HG02852 (cell line): Measurements from ENCODE around the gene SOWAHD.
"Not testable (repeated sequence)": the region's sequence is repeated elsewhere in the genome, so short reads cannot be mapped to it uniquely, and the experiment has no call there.

Experiments
- ATAC-seq: cut with Tn5 transposase; IDR thresholded peaks from one replicate; pipeline ENCODE4 v1.9.1; 2021; ENCODE audit warnings: mild to moderate bottlenecking, moderate library complexity; ENCODE audit not compliant: unreplicated experiment

Gene SOWAHD

DNA sequence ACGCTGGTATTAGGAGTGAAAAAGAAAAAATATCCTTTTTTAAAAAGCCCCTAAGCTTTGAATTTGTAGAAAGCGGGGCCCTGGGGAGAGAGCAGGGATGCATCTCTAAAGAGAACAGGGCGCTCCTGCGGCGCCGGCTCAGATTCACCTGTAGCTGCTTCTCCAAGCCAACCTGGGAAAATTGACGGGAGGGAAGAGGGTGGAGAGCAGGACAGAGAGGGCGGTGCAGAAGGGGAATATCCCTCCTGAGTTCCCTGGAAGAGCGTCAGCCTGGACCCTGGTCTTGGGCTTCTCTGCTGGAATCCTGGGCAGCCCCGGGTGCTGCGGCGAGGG, 776 bp upstream of the SOWAHD start:
- no peak for ATAC-seq

DNA sequence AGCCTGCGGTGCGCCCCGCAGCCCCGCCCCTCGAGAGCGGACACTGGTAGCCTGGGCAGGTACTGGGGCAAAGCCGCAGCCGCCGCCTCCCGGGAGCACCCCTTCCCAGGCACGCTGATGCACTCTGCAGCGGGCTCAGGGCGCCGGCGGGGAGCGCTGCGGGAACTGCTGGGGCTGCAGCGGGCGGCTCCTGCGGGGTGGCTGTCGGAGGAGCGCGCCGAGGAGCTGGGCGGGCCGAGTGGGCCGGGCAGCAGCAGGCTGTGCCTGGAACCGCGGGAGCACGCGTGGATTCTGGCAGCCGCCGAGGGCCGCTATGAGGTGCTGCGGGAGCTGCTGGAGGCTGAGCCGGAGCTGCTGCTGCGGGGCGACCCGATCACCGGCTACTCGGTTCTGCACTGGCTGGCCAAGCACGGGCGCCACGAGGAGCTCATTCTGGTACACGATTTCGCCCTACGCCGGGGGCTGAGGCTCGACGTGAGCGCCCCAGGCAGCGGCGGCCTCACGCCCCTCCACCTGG, 401 bp downstream of the SOWAHD start:
- ATAC-seq: no peak

DNA sequence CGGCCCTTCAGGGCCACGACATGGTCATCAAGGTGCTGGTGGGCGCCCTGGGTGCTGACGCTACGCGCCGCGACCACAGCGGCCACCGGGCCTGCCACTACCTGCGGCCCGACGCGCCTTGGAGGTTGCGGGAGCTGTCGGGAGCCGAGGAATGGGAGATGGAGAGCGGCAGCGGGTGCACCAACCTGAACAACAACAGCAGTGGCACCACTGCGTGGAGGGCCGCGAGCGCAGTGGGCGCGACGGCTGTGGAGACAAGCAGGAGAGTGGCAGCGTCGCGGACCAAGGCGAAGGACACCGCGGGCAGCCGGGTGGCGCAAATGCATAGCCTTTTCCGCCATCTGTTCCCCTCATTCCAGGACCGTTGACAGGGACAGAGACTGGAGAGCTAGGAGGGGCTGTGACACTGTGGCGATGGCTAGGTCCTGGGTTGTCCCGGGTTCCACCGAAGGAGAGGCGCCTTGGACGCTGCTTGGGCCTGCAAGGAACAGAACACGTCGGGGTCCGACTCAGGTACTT, 919 bp downstream of the SOWAHD start:
- ATAC-seq: no peak

DNA sequence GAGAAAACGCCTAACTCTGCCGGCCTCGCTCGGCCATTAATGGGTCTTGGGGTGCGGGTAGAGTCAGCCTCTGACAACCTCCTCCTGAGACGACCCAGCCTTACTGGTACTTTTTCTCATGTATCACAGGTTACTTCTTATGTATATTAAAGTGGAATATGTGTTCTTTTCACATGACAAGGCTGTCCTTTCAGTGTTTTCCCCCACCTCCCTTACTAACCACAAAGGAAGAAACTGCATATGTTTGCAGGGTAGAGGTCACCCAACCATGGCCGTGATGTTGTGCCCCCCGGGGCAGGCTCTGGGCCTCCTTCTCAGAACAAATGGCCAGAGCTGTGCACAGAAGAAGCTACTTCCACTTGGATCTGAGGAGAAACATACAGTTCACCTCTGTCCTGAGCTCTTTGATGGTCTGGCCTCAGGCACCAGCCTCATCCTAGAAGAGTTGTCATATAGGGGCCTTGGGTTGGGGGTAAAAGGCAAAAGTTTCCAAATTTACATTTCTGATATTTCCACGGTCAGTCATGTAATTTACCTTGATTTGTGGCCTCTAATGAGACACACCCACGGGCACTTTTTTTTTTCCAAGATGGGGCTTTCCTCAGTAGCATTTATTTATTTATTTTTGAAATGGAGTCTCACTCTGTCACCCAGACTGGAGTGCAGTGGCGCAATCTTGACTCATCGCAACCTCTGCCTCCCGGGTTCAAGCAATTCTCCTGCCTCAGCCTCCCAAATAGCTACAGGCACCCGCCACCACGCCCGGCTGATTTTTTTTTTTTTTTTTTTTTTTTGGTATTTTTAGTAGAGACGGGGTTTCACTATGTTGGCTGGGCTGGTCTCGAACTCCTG, 1.9 kb downstream of the SOWAHD start:
- peak; percentile 21 for ATAC-seq

DNA sequence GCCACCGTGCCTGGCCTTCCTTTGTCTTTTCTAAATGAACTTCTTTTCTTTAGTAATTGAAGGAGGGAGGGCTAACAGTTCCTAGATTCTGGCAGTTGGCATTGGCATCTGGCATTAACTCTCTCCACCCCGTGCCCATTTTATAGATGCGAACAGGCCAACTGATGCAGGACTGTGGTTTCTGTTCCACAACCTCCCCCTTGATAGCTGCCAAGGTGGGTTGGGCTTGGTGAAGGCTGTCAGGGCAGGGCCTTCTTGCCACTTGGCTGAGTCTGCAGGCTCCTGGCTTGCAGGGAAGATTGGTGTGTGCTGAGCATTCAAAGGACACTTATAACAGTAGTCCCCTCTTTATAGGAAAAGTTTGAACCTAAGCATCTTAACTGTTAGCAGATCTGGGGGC, 4.3 kb downstream of the SOWAHD start:
- no peak for ATAC-seq

DNA sequence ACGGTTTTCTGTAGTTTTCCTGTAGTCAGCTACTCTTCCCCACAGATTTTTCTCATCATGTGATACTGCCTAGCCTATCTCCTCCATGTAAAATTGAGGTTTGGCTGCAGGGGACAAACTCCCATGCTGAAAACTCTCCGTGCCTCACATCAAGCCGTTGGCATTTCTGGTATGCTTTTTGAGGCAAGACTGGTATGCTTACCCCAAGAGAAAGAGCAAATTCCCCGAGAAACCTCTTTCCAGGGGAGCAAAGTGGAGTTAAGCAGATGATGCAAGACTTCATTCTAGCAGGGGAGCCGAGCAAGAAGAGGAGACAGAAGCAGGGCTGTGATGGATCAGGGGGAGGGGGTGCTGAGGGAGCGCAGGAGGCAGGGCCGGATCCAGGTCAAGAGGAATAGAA, 4.8 kb downstream of the SOWAHD start:
- ATAC-seq: no peak

DNA sequence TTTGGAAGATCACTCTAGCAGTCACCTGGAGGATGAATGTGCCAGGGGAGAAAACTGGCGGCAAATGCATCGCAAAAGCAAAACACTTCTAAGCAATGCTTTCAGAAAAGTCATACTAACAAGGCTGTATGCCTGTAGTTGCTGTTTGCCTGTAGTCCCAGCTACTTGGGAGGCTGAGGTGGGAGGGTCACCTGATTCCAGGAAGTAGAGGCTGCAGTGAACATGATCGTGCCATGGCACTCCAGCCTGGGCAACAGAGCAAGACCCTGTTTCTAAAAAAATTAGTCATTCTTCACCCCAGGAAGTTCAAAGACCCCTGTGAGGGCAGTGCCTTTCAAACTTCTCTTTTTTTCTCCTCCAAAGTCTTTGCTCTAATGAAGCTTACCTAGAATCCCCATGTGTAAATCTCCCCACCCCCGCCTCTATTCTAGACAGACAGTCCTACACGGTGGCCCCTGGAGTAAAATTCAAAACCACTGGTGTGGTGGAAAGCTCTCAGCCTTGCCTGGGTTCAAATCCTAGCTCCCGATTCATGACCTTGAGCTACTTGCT, 5.5 kb downstream of the SOWAHD start:
- ATAC-seq: no peak

DNA sequence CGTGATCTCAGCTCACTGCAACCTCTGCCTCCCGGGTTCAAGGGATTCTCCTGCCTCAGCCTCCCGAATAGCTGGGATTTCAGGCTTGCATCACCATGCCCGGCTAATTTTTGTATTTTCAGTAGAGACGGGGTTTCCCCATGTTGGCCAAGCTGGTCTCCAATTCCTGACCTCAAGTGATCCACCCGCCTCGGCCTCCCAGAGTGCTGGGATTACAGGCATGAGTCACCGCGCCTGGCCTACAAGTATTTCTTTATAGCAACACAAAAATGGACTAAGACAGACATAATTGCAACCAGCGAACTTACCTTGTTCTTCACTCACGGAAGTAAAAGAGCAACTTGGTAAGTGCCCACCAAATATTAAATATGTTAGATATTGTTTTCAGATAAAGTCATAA, 10.0 kb downstream of the SOWAHD start:
- not testable (repeated sequence) for ATAC-seq

DNA sequence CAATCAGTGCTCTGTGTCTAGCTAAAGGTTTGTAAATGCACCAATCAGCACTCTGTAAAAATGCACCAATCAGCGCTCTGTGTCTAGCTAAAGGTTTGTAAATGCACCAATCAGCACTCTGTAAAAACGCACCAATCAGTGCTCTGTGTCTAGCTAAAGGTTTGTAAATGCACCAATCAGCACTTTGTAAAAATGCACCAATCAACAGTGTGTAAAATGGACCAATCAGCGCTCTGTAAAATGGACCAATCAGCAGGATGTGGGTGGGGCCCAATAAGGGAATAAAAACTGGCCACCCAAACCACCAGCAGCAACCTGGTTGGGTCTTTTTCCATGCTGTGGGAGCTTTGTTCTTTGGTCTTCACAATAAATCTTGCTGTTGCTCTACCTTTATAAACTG, 11.0 kb downstream of the SOWAHD start:
- ATAC-seq: not testable (repeated sequence)

DNA sequence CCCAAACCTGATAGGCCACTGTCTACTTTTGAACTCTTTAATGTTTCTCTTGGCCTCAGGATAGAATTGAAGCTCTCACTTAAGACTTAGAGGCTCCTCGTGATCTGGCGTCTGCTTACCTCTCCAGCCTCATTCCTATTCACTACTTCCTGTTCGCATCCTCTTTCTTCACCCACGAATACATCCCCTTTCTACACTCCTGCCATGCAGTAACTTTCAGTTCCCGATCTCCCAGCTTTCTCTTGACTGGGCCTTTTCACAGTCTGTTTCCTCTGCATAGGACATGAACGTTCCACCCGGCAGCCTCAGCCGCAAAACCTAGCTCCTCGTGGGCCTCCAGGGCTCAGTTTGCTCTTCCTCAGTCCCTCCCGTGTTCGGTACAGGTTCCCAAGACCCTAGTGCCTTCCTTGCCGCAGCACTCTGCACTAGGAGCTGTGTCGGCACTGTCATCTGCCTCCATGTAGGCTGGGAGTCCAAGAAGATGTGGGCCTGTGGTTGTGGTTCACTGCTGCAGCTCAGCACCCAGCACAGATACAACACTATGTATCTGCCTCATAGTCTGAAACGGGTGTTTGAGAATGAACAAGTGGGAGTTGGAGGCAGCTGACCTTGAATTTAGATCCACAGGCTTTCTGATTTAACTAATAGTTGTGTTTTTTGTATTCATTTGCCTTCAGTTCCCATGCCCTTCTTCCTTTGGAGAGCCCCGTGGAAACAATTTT, 17.3 kb downstream of the SOWAHD start:
- no peak for ATAC-seq

DNA sequence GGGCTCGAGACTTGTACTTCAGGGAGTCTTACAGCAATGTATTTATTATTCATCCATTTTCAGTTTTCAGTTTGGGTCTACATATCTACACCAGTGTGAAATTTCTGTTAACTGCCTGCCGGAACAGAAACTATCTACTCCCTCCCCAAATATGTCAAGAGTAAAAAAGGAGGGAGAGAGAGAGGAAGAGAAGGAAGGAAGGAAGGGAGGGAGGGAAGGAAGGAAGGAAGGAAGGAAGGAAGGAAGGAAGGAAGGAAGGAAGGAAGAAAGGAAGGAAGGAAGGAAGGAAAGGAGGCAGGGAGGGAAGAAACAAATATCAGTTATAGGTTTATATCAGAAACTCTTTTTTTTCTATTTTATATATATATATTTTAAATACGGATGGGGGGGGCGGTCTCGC, 20.4 kb downstream of the SOWAHD start:
- no peak for ATAC-seq

DNA sequence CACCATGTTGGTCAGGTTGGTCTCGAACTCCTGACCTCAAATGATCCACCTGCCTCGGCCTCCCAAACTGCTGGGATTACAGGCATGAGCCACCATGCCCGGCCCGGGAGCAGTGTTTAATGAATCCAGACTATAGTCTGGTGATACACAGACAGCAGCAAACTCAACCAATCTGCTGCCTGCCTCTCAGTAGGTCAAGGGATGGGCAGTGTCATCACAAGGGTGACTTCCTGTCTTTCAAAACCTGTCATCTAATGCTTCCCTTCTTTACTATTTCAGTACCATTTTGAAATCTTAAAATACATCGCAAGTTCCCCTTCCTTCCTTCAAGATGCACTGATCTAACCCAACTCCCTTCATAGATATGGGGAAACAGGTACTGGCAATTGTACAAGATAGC, 24.6 kb downstream of the SOWAHD start:
- no peak for ATAC-seq

DNA sequence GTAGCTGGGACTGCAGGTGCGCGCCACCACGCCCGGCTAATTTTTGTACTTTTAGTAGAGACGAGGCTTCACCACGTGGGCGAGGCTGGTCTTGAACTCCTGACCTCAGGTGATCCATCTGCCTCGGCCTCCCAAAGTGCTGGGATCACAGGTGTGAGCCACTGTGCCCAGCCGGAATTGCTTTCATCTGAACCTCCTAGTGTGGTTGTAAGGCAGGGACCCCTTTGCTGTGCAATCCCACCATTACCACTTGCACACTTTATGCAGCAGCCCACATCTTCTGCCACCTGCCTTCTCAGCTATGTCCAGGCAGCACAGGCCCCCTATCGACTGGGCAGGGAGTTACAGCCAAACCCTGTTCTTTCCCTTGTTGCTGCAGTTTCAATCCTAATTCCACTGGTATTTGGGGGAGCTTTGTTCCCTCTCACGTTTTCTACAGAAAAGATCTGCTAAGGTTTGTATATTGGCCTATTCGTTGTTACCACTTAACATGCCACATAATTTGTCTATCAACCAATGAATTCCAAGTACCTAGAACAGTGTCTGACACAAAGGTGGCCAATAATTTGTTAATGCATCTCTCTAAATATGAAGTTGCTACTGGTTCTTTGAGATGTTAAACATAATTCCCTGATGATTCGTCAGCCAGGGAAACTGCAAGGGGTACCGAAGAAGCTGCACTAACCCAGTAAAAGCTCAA, 26.5 kb downstream of the SOWAHD start:
- peak; percentile 50 for ATAC-seq

DNA sequence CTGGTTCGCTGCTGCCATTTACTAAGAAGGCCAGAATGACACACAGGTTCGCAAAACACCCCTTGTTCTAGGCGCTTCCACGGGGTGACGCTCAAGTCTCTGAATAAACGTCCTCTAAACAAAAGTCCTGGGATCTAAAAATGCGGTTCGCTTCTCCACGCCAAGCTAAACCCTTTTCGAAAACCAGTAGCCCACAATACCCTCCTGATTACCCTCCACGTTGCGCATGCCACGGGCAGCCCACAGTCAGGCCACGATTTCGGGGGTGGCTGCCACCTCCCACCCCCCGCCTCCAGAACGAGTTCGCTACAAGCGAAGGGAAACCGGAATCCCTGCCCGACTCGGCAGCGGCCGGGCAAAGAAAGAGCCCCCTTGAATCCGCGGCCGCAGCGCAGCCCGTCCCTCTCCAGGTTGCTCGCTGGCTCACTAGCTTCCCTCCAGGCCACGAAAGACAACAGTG, 32.6 kb downstream of the SOWAHD start:
- ATAC-seq: peak; percentile 16

DNA sequence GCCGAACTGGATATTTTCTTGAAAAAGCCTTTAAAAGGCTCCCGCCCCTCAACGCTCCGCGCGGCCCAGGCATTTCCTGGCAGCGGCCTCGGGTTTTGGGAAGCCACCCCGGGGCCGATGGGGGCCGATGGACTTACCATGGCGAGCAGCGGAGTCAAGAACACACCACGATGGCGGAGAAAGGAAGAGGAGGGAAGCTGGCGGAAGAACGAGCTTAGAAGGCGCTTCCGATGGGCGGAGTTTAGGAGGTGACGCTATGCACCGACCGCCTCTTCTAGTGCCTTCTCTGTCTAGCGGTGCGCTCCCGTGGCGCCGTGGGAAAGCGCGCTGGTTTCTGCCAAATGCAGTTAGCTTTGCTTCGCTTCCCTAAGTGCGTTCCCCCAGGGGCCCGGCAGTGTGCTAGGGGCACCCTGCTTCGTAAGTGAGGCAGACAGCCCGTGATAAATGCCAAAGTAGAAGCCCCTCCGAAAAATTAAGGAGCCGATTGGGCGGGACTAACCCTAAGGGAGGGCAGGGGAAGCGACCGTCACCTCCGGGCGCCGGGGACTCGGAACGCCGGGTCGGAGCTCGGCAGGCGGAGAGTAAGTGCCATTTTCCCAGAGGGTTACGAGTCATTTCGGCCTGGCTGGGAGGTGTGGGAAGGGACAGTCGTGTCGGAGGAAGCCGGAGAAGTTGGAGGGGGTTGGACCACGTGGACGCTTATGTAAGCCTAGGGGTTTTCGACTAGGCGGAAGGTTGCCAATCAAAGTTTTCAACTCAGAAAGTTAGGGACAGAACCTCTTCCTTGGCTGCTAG, 33.2 kb downstream of the SOWAHD start, which contains the start of gene RPL39:
TSS of gene RPL39 (minus strand) at position 194 of the 795 bp plus-strand sequence. CDS start at position 140, 54 bp downstream.
- peak; percentile 87 for ATAC-seq

DNA sequence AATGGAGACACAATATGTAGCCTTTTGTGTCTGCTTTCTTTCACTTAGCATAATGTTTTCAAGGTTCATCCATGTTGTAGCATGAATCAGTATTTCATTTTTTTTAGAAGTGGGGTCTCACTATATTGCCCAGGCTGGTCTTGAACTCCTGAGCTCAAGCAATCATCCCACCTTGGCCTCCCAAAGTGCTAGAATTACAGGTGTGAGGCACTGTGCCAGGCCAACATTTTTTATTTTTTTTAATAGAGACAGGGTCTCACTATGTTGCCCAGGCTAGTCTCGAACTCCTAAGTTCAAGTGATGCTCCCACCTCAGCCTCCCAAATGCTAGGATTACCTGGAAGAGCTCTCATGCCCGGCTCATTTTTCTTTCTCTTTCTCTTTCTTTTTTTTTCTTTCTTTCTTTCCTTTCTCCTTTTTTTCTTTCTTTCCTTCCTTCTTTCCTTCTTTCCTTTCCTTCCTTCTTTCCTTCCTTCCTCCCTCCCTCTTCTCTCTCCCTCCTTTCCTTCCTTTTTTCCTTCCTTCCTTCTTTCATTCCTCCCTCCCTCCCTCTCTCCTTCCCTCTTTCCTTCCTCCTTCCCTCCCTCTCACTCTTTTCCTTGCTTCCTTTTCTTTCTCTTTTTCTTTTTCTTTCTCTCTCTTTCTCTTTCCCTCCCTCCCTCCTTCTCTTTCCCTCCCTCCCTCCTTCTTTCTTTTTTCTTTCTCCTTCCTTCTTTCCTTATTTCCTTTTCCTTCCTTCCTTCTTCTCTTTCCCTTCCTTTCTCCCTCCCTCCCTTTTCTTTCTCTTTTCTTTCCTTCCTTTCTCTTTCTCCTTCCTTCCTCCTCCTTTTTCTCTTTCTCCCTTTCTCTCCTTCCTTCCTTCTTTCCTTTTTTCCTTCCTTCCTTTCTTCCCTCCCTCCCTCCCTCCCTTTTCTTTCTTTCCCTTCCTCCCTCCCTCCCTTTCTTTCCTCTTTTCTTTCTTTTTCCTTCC, 43.1 kb downstream of the SOWAHD start:
- ATAC-seq: no peak

DNA sequence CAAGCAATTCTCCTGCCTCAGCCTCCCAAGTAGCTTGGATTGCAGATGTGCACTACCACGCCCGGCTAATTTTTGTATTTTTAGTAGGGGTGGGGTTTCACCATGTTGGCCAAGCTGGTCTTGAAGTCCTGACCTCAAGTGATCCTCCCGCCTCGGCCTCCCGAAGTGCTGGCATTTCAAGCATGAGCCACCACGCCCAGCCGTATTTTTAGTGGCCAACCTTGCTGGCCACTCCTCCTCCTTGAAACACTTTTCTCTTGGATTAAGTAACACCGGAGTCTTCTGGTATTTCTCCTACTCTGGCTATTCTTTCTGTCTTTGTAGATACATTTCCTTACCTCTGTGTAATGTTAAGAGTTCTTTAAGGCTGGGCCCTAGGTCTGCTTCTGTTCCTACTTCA, 44.2 kb downstream of the SOWAHD start:
- ATAC-seq: no peak

DNA sequence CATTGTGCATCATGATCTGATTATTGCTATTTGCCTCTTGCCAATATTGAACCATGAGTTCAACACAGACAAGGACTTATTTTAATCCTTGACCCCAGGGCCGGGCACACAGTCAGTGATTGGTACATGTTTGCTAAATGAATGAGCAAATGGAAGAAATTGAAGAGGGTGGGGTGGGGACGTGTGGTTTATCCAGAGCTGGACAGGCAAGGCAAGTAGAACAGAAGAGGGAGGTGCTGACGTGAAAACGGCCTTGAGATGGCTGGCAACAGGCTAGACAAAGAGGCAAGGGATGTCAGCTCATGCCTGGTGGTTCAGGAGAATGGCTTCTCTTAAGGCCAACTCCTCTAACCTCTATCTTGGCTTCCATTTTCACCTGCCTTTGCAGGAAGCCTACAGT, 50.1 kb downstream of the SOWAHD start:
- ATAC-seq: not testable (repeated sequence)

DNA sequence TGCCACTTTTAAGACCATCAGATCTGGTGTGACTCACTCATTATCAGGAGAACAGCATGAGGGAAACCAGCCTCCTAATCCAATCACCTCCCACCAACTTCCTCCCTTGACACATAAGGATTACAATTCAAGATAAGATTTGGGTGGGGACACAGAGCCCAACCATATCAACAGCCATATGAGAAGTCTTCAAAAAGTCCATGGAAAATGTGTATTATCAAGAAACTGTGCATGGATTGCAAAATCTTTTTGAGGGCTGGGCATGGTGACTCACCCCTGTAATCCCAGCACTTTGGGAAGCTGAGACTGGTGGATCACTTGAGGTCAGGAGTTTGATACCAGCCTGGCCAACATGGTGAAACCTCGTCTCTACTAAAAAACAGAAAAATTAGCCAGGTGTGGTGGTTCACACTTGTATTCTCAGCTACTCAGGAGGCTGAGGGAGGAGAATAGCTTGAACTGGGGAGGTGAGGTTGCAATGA, 50.8 kb downstream of the SOWAHD start:
- no peak for ATAC-seq
